VCaP (cell line): ENCODE results near the gene TUNAR.

Experiments used
- H3K27ac ChIP-seq: fragments of 450-650 bp; 2 replicates; pipeline ENCODE4 v1.5.1; 2017
- TF ChIP-seq, protein P1 (sequence below): fragments of 450-650 bp; conservative IDR thresholded peaks from 2 replicates; pipeline ENCODE4 v1.5.1; 2017; ENCODE audit warnings: mild to moderate bottlenecking, moderate library complexity

TUNAR gene

DNA sequence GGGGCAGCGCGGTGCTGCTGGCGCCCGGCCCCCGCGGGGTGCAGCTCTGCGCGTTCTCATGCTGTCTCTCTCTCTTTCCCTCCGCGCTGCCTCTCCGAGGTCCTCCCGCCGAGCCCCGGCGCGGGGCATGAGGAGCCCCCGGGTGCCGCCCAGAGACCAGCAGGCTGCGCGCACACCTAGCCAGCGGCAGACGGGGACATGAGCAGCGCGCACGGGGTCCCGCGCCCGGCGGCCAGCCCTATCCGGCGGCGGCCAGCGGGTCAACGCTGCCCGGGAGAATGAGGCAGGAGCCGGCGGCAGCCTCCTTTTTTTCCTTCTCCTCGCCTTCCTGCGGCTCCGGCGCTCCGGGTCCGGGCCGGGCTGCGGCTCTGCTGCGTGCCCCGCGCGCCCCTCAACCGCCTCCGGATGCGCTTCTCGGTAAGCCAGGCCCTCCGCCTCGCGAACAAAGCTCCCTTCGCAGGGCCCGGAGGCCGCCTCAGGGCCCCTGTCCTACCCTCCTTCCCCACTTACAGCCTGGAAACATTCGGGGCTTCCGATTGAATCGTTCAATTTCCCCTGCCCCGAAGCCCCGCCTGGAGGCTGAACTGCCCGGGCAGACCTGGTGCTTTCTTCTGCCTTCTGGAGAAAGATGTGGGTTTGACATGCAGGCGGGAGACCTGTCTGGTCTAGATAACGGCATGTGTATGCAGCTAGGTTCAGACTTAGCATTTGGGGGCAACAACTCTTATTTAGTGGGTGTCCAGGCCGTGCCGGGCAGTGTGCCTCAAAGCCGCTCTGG is at the start of gene TUNAR:
TSS of gene TUNAR (plus strand) at position 72 of the 778 bp plus-strand sequence.
- TF ChIP-seq, protein P1, sequence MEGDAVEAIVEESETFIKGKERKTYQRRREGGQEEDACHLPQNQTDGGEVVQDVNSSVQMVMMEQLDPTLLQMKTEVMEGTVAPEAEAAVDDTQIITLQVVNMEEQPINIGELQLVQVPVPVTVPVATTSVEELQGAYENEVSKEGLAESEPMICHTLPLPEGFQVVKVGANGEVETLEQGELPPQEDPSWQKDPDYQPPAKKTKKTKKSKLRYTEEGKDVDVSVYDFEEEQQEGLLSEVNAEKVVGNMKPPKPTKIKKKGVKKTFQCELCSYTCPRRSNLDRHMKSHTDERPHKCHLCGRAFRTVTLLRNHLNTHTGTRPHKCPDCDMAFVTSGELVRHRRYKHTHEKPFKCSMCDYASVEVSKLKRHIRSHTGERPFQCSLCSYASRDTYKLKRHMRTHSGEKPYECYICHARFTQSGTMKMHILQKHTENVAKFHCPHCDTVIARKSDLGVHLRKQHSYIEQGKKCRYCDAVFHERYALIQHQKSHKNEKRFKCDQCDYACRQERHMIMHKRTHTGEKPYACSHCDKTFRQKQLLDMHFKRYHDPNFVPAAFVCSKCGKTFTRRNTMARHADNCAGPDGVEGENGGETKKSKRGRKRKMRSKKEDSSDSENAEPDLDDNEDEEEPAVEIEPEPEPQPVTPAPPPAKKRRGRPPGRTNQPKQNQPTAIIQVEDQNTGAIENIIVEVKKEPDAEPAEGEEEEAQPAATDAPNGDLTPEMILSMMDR: peak; percentile 22; the same call in 1 of the 2 replicates
- peak within 1 kb of the TSS; percentile 84 for H3K27ac ChIP-seq

- no peak overlapping the region for H3K27ac ChIP-seq
- TF ChIP-seq, protein P1: no peak
These were observed 47.9 kb upstream of the TUNAR start for GRCh38 chr14:95828649-95829265.

- TF ChIP-seq, protein P1: no peak
These were observed 47.3 kb upstream of the TUNAR start for GRCh38 chr14:95829321-95829720.

GRCh38 chr14:95830386-95830785 is 46.2 kb upstream of the TUNAR start:
- TF ChIP-seq, protein P1: no peak
- H3K27ac ChIP-seq: no peak overlapping the region

More at GRCh38 chr14:95829321-95829720, 47.3 kb upstream of the TUNAR start:
- no peak overlapping the region for H3K27ac ChIP-seq

- TF ChIP-seq, protein P1: no peak
- H3K27ac ChIP-seq: no peak overlapping the region
These were observed 45.6 kb upstream of the TUNAR start for GRCh38 chr14:95831041-95831440.

GRCh38 chr14:95831468-95831867 is 45.2 kb upstream of the TUNAR start:
- H3K27ac ChIP-seq: no peak overlapping the region
- TF ChIP-seq, protein P1: no peak

- H3K27ac ChIP-seq: no peak overlapping the region
- TF ChIP-seq, protein P1: no peak
These were observed 44.6 kb upstream of the TUNAR start for GRCh38 chr14:95832012-95832411.
